Mucosa of descending colon (tissue), 3 donors: ENCODE data around the gene NHLRC1. TPM values are rescaled to one million over a fixed set of nuclear protein-coding genes. Genes with fewer than 3 reads are reported as not detected.

Experiments used
- ATAC-seq: fragments of 200-7000 bp; cut with Tn5 transposase; one replicate; pipeline ENCODE4 v1.9.1; 2020; ENCODE audit warnings: mild to moderate bottlenecking, moderate library complexity
- DNase-seq, 3 donors: peaks; one replicate each; pipeline ENCODE4 v3.0.0-alpha.2; 2020
- H3K36me3 ChIP-seq: fragments of 200-600 bp; one replicate; pipeline ENCODE4 v1.8.0; 2021; ENCODE audit warnings: low read depth, mild to moderate bottlenecking
- H3K4me1 ChIP-seq: fragments of 200-600 bp; one replicate; pipeline ENCODE4 v1.8.0; 2021; ENCODE audit warnings: low read depth, mild to moderate bottlenecking
- H3K4me3 ChIP-seq: fragments of 200-600 bp; one replicate; pipeline ENCODE4 v1.8.0; 2021; ENCODE audit warnings: mild to moderate bottlenecking
- H3K9me3 ChIP-seq: fragments of 200-600 bp; one replicate; pipeline ENCODE4 v1.8.0; 2021; ENCODE audit warnings: mild to moderate bottlenecking
- intact Hi-C, 2 donors: fragments of 100-400 bp; cut with DNase I in 1 of 2; cut with micrococcal nuclease in 1 of 2; formaldehyde crosslinking; loops; one replicate each; pipeline versions ENCODE4 v1.11.0 to v1.11.1; 2022; cut with DNase I, micrococcal nuclease
- total RNA-seq, 3 donors: library from RNA; stranded (reverse); fragmentation: NEBNext Ultra II Directional in 2 of 3; extraction: Animal tissue kit (Norgen Biotek cat#: 25700) in 2 of 3; gene quantifications; one replicate each; pipeline versions ENCODE4 v1.2.1 to v1.2.4, GENCODE V29; 2021 to 2023
- TF ChIP-seq, protein P1 (sequence below): fragments of 200-600 bp; IDR thresholded peaks from one replicate; pipeline ENCODE4 v1.8.0; 2022; ENCODE audit warnings: antibody characterized with exemption, mild to moderate bottlenecking
- donor health status: DM: no; HTN: no; CAD: no; lungs with moderate emphysema.
- donor health status: DM: no; HTN: no; CAD: no.
- donor health status: DM: no; HTN: yes; CAD: no.

NHLRC1 gene
- total RNA-seq, 3 donors from 2014 or later, result 1.8 to 3.6 (median 2.3) TPM

- Histone ChIP-seq H3K9me3 (no peaks in the 10 kb centered on the region), H3K4me3 (no peak overlapping the region), H3K36me3 (no peaks in the 10 kb centered on the region), H3K4me1 (no peaks in the 10 kb centered on the region)
- TF ChIP-seq, protein P1, sequence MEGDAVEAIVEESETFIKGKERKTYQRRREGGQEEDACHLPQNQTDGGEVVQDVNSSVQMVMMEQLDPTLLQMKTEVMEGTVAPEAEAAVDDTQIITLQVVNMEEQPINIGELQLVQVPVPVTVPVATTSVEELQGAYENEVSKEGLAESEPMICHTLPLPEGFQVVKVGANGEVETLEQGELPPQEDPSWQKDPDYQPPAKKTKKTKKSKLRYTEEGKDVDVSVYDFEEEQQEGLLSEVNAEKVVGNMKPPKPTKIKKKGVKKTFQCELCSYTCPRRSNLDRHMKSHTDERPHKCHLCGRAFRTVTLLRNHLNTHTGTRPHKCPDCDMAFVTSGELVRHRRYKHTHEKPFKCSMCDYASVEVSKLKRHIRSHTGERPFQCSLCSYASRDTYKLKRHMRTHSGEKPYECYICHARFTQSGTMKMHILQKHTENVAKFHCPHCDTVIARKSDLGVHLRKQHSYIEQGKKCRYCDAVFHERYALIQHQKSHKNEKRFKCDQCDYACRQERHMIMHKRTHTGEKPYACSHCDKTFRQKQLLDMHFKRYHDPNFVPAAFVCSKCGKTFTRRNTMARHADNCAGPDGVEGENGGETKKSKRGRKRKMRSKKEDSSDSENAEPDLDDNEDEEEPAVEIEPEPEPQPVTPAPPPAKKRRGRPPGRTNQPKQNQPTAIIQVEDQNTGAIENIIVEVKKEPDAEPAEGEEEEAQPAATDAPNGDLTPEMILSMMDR, result no peak
- intact Hi-C loops, result no loop called here
- DNase-seq, result no peak
- ATAC-seq, result no peak
These were observed 19.5 kb downstream of the NHLRC1 start for GRCh38 chr6:18102783-18103509.

DNA sequence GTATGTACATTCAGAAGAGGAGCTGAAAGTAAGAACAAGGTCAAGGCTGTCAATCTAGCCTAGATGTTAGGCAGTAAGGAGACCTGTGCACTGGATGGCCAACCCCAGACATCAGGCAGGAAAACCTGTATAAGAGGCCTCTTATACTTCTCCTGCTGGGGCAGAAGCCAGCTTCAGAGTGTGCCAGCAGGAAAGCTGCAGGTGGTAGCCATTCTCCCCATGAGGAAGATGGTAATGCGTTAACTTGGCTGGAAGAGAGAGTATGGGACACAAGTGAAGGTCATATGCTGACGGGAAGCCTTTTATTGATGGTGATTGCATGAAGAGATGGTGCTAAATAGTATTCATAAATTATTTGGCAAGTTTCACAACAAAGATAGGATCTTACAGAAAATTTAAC, 20.6 kb downstream of the NHLRC1 start:
- no peak overlapping the region for H3K4me3 ChIP-seq
- TF ChIP-seq, protein P1, result no peak
- ATAC-seq (no peak), DNase-seq (no peak)
- no peaks in the 10 kb centered on the region for H3K4me1 ChIP-seq
- intact Hi-C loops, result no loop called here
- no peaks in the 10 kb centered on the region for H3K9me3 ChIP-seq
- H3K36me3 ChIP-seq, result no peaks in the 10 kb centered on the region

GRCh38 chr6:18101271-18101670, 21.2 kb downstream of the NHLRC1 start:
- Histone ChIP-seq H3K9me3 (no peaks in the 10 kb centered on the region), H3K36me3 (no peaks in the 10 kb centered on the region), H3K4me1 (no peaks in the 10 kb centered on the region), H3K4me3 (no peak overlapping the region)
- no peak for DNase-seq
- TF ChIP-seq, protein P1, result no peak
- ATAC-seq, result no peak
- intact Hi-C loops, result no loop called here

DNA sequence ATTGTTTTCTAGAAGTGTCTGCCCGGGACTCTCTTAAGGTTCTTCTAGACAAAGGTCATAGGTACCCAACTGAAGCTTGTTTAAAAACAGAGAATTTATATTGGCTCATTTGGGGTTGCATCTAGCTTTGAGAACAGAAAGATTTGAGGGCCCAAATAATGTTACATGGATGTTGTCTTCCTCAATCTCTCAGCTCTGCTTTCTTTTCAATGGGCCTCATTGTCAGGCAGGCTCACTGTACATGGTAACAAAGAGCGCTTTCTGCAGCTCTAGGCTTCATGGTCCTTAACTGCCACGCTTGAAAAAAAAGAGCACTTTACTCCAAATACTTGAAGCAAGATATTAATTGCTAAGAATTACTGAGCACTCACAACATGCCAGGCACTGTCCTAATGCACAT, 22.2 kb downstream of the NHLRC1 start:
- Histone ChIP-seq H3K4me3 (no peak overlapping the region), H3K4me1 (no peaks in the 10 kb centered on the region), H3K9me3 (no peaks in the 10 kb centered on the region), H3K36me3 (no peaks in the 10 kb centered on the region)
- DNase-seq (no peak), ATAC-seq (no peak)
- intact Hi-C loops, result no loop called here
- TF ChIP-seq, protein P1, result no peak

GRCh38 chr6:18099511-18099910, 23.0 kb downstream of the NHLRC1 start:
- Histone ChIP-seq H3K4me1 (no peaks in the 10 kb centered on the region), H3K36me3 (no peaks in the 10 kb centered on the region), H3K9me3 (no peaks in the 10 kb centered on the region), H3K4me3 (no peak overlapping the region)
- intact Hi-C loops, result no loop called here
- TF ChIP-seq, protein P1, result no peak
- ATAC-seq (no peak), DNase-seq (no peak)
